GM23338 (cell line): Measurements from ENCODE around the gene CYP2D6.

Source experiments
- CREB1 ChIP-seq: fragments of 250-450 bp; sonication (Bioruptor Pico); IDR thresholded peaks from 2 replicates; pipeline ENCODE4 v1.5.0; 2020; ENCODE audit warnings: low read depth, mild to moderate bottlenecking, moderate library complexity
- EZH2 ChIP-seq: fragments of 200-600 bp; sonication (generic); IDR thresholded peaks from one replicate; pipeline ENCODE4 v1.8.0; 2017; ENCODE audit warnings: antibody characterized with exemption, mild to moderate bottlenecking, low read depth; ENCODE audit not compliant: unreplicated experiment
- EZH2phosphoT487 ChIP-seq: fragments of 200-600 bp; sonication (generic); IDR thresholded peaks from one replicate; pipeline ENCODE4 v1.8.1; 2018; ENCODE audit warnings: antibody characterized with exemption; ENCODE audit not compliant: unreplicated experiment
- JUNB ChIP-seq: IDR thresholded peaks from one replicate; pipeline ENCODE4 v1.6.1; 2016; ENCODE audit warnings: antibody characterized with exemption; ENCODE audit not compliant: unreplicated experiment
- POLR2AphosphoS5 ChIP-seq: IDR thresholded peaks from 2 replicates; pipeline ENCODE4 v1.6.1; 2016; ENCODE audit warnings: antibody characterized with exemption, low read depth
- TF ChIP-seq, protein P1 (sequence below), 2 experiments: fragments of 200-600 bp in 1 of 2; sonication (generic) in 1 of 2; conservative IDR thresholded peaks; 2 replicates each; pipeline versions ENCODE4 v1.5.1 to v1.6.1; 2016 to 2017; ENCODE audit warnings: antibody characterized with exemption in 2 of 2, low read depth in 2 of 2, mild to moderate bottlenecking in 2 of 2, moderate library complexity in 1 of 2
- TF ChIP-seq, protein P2 (sequence below): IDR thresholded peaks from one replicate; pipeline ENCODE4 v1.6.1; 2018; ENCODE audit warnings: antibody characterized with exemption; ENCODE audit not compliant: unreplicated experiment

DNA sequence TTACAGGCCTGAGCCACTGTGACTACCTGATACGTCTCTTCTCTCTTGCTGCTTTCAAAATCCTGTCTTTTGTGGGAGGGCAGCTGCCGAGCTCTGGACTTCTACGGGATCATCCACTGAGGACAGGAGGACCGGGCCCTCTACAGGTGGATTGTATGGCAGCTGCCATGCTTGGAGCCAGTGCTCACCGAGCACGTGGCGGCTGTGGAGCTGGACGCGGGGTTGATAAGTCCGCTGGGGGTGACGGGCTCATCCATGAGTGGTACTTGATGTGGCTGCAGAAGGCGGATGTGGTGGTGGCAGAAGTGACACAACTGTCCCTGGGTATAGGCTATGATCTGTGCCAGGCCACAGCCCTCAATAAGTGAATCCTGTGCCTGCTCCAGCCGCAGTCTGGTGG is 1.8 kb upstream of the CYP2D6 start:
- TF ChIP-seq, protein P1, sequence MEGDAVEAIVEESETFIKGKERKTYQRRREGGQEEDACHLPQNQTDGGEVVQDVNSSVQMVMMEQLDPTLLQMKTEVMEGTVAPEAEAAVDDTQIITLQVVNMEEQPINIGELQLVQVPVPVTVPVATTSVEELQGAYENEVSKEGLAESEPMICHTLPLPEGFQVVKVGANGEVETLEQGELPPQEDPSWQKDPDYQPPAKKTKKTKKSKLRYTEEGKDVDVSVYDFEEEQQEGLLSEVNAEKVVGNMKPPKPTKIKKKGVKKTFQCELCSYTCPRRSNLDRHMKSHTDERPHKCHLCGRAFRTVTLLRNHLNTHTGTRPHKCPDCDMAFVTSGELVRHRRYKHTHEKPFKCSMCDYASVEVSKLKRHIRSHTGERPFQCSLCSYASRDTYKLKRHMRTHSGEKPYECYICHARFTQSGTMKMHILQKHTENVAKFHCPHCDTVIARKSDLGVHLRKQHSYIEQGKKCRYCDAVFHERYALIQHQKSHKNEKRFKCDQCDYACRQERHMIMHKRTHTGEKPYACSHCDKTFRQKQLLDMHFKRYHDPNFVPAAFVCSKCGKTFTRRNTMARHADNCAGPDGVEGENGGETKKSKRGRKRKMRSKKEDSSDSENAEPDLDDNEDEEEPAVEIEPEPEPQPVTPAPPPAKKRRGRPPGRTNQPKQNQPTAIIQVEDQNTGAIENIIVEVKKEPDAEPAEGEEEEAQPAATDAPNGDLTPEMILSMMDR (conservative IDR thresholded peaks at IDR 0.05; ENCODE audit: low read depth in 2 of 2), result peak; percentile 16 to 31; a peak in 2 of 4 replicates
- TF ChIP-seq EZH2phosphoT487 (no peak), EZH2 (no peak), JUNB (no peak), POLR2AphosphoS5 (no peak), CREB1 (CRISPR knock-in tag) (no peak)
- TF ChIP-seq, protein P2, sequence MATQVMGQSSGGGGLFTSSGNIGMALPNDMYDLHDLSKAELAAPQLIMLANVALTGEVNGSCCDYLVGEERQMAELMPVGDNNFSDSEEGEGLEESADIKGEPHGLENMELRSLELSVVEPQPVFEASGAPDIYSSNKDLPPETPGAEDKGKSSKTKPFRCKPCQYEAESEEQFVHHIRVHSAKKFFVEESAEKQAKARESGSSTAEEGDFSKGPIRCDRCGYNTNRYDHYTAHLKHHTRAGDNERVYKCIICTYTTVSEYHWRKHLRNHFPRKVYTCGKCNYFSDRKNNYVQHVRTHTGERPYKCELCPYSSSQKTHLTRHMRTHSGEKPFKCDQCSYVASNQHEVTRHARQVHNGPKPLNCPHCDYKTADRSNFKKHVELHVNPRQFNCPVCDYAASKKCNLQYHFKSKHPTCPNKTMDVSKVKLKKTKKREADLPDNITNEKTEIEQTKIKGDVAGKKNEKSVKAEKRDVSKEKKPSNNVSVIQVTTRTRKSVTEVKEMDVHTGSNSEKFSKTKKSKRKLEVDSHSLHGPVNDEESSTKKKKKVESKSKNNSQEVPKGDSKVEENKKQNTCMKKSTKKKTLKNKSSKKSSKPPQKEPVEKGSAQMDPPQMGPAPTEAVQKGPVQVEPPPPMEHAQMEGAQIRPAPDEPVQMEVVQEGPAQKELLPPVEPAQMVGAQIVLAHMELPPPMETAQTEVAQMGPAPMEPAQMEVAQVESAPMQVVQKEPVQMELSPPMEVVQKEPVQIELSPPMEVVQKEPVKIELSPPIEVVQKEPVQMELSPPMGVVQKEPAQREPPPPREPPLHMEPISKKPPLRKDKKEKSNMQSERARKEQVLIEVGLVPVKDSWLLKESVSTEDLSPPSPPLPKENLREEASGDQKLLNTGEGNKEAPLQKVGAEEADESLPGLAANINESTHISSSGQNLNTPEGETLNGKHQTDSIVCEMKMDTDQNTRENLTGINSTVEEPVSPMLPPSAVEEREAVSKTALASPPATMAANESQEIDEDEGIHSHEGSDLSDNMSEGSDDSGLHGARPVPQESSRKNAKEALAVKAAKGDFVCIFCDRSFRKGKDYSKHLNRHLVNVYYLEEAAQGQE, result no peak
